Erythroblast (primary cell): ENCODE data around the gene GGT6.

ENCODE experiments used
- DNase-seq, 2 experiments: peaks; one replicate each; lab custom pipeline; 2025; lab: John Stamatoyannopoulos, UW
- GATA1 ChIP-seq: IDR thresholded peaks from 2 replicates; pipeline ENCODE4 v1.6.1; 2011; ENCODE audit warnings: low read depth, mild to moderate bottlenecking, control low read depth, low read length, moderate library complexity
- POLR2A ChIP-seq: IDR thresholded peaks from 2 replicates; pipeline ENCODE4 v1.6.1; 2011; ENCODE audit warnings: mild to moderate bottlenecking, low read length

The GGT6 gene

GRCh38 chr17:4513113-4514032, 47.0 kb downstream of the GGT6 start:
- no peak for DNase-seq
- no peak for TF ChIP-seq GATA1
- TF ChIP-seq POLR2A = no peak

- no peak for TF ChIP-seq GATA1
- TF ChIP-seq POLR2A = no peak
- DNase-seq = no peak
Measured at GRCh38 chr17:4512156-4513112, 47.9 kb downstream of the GGT6 start.

GRCh38 chr17:4511199-4511932, 49.0 kb downstream of the GGT6 start:
- no peak for TF ChIP-seq GATA1
- no peak for TF ChIP-seq POLR2A
- no peak for DNase-seq

DNA sequence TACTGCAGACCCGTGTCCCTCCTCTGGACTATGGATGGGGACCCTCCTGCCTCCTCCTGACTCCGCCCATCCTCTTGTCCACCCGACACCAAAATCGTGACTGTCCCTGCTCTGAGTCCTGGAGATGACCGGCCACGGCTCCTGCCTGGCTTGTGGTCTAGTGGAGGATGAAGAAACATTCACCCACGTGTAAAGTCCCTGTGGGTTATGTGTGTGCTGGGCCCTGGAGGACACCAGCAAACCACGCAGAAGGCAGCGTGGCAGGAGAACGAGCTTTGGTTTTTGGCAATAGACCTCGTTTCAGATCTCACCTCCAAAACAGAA, 49.8 kb downstream of the GGT6 start:
- TF ChIP-seq POLR2A (no peak), GATA1 (no peak)
- DNase-seq = no peak

DNA sequence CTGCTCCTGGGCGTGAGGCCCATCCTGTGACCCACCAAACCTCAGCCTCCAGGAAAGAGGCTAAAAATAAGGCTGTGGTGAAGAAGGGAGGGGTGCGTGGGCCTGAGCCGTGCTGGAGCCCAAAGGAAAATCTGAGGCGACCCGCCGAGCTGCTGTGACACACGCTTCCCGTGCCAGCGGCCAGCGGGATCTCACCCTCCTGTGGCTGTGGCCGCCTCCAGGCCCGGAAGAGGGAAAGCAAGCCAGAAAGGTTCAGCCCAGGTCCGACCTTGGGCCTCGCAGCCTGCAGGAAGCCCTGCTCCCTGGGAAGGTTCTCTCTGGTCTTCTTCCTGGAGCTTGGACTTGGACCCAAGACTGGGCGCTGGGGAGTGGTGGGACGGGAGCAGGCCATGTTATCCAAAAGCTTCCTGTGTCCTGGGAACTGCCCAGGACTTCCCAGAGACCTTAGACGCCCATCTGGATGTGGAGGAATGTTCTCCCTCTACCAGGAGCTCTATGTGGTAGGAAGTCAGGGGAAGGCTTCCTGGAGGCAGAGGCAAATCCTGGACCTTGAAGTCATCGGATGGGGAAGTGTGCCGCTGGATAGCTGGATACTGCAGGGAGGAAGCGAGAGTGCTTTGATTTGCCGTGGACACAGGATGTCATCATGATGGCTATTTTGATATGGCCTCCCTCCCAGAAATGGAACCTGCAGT, 50.3 kb downstream of the GGT6 start:
- TF ChIP-seq POLR2A = no peak
- no peak for TF ChIP-seq GATA1
- DNase-seq = no peak

GRCh38 chr17:4509401-4509800, 51.0 kb downstream of the GGT6 start:
- TF ChIP-seq POLR2A (no peak), GATA1 (no peak)
- no peak for DNase-seq

GRCh38 chr17:4508207-4508606, 52.2 kb downstream of the GGT6 start:
- no peak for DNase-seq
- TF ChIP-seq GATA1 = no peak
- no peak for TF ChIP-seq POLR2A

GRCh38 chr17:4507361-4508111, 52.8 kb downstream of the GGT6 start:
- no peak for DNase-seq
- TF ChIP-seq POLR2A (no peak), GATA1 (no peak)
